Lower lobe of right lung (tissue), 2 donors: Measurements from ENCODE around the gene DCDC2. TPM values are rescaled to one million over a fixed set of nuclear protein-coding genes. Genes with fewer than 3 reads are reported as not detected.
A peak's percentile ranks its signal among the peaks of the same experiment; 100 is the strongest.

ENCODE experiments used
- ATAC-seq, 2 donors: fragments of 200-7000 bp; cut with Tn5 transposase; one replicate each; pipeline ENCODE4 v1.9.1; 2020 to 2022; ENCODE audit warnings: mild to moderate bottlenecking in 2 of 2, moderate library complexity in 2 of 2
- DNase-seq: peaks from one replicate; pipeline ENCODE4 v3.0.0-alpha.2; 2020
- H3K27ac ChIP-seq: fragments of 200-600 bp; one replicate; pipeline ENCODE4 v1.8.0; 2022
- H3K27me3 ChIP-seq: fragments of 200-600 bp; one replicate; pipeline ENCODE4 v1.8.0; 2022; ENCODE audit warnings: low read depth
- H3K36me3 ChIP-seq: fragments of 200-600 bp; one replicate; pipeline ENCODE4 v1.8.0; 2022; ENCODE audit warnings: mild to moderate bottlenecking
- H3K4me1 ChIP-seq: fragments of 200-600 bp; one replicate; pipeline ENCODE4 v1.8.0; 2022
- H3K4me3 ChIP-seq: fragments of 200-600 bp; one replicate; pipeline ENCODE4 v1.8.0; 2022; ENCODE audit warnings: mild to moderate bottlenecking
- H3K9me3 ChIP-seq: fragments of 200-600 bp; one replicate; pipeline ENCODE4 v1.8.0; 2022
- CTCF ChIP-seq: fragments of 200-600 bp; IDR thresholded peaks from one replicate; pipeline ENCODE4 v1.8.0; 2022; ENCODE audit warnings: antibody characterized with exemption, mild to moderate bottlenecking
- intact Hi-C: fragments of 100-400 bp; cut with DNase I; formaldehyde crosslinking; loops from one replicate; pipeline ENCODE4 v1.11.0; 2022
- total RNA-seq: library from RNA; stranded (reverse); fragmentation: NEBNext Ultra II Directional; extraction: Animal tissue kit (Norgen Biotek cat#: 25700); gene quantifications from one replicate; pipeline ENCODE4 v1.2.1, GENCODE V29; 2021
- donor health status: DM: no; HTN: yes; CAD: no; lungs with severe emphysema.

The DCDC2 gene
- total RNA-seq, 1 donor from 2014 or later = 5.6 TPM

DNA sequence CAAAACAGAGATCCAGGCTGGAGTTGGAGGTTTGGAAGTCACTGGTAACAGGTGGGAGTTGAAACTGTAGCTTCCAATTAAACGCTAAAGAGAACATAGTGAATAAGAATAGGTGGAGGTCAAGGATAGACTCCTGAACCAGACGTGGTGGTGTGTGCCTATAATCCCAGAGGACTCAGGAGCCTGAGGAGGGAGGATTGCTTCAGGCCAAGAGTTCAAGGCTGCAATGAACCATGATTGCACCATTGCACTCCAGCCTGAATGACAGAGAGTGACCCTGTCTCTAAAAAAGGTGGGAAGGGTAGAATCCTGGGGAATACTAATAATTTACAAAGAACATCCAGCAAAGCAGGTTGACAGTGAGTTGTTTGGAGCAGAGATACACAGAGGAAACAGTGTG is 218.2 kb downstream of the DCDC2 start:
- Histone ChIP-seq H3K4me3 (no peak overlapping the region), H3K9me3 (no peaks in the 10 kb centered on the region), H3K4me1 (no peaks in the 10 kb centered on the region), H3K27ac (no peak overlapping the region), H3K27me3 (no peaks in the 10 kb centered on the region), H3K36me3 (no peaks in the 10 kb centered on the region)
- ATAC-seq = no peak
- no peak for TF ChIP-seq CTCF
- intact Hi-C loops = no loop called here
- DNase-seq = no peak

DNA sequence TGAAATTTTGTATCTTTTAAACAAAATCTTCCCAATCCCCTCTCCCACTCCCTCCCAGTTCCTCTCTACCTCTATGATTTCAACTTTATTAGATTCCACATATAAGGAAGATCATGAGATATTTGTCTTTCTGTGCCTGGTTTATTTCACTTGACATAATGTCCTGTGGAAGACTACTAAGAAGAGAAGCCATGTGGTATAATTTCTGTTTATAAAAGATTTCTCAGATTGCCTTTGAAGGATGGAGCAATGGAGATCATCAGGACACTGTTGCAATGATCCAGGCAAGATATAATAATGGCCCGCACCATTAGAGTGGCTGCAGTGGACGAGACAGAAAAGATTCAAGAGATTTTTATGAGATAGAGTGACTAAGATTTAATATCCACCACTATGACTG is 218.8 kb downstream of the DCDC2 start:
- Histone ChIP-seq H3K36me3 (no peaks in the 10 kb centered on the region), H3K9me3 (no peaks in the 10 kb centered on the region), H3K4me1 (no peaks in the 10 kb centered on the region), H3K27ac (no peak overlapping the region), H3K27me3 (no peaks in the 10 kb centered on the region), H3K4me3 (no peak overlapping the region)
- intact Hi-C loops = no loop called here
- ATAC-seq (no peak), DNase-seq (no peak)
- no peak for TF ChIP-seq CTCF

DNA sequence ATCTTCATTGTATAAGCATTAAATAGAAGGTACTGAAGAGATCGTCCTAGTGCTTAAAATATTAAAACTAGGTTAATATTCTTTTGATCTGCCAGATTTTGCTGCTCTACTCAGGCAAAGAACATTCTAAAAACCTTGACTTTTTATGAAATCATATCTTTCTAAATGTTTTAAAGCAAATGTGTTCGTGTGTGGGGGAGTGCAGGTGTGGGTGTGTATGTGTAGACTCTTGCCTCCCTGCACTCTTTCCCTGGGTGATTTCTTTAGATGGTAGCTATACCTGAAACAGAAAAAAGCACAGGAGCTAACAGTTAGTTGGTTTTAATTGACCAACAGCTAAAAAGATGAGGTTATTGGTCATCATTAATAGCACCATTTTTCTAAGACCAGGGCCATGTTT is 226.1 kb downstream of the DCDC2 start:
- Histone ChIP-seq H3K4me3 (no peak overlapping the region), H3K9me3 (no peaks in the 10 kb centered on the region), H3K4me1 (no peaks in the 10 kb centered on the region), H3K36me3 (no peaks in the 10 kb centered on the region), H3K27me3 (no peaks in the 10 kb centered on the region), H3K27ac (no peak overlapping the region)
- no peak for TF ChIP-seq CTCF
- intact Hi-C loops = no loop called here
- no peak for DNase-seq
- ATAC-seq = no peak

DNA sequence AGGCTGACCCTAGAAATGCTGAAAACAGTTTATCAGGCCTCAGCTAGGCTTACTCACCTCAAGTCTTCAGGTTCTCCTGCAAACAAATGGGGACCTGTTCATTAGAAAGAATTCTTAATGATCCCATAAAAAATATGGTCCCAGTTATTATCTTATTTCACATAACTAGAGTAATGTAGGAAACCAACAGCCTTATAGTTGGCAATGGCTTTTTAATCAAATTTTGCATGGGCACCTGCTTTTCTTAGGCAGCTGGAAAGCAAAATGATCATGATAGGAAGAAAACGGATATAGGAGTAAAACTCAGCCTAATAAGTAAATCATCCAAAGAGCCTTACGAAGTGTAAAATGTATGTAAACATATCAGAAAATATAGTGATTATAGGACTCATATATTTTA is 230.5 kb downstream of the DCDC2 start:
- H3K27ac ChIP-seq = no peak overlapping the region
- intact Hi-C loops = no loop called here
- peaks cover 19% of the 10 kb centered on the region for H3K27me3 ChIP-seq
- TF ChIP-seq CTCF = no peak
- H3K4me3 ChIP-seq = no peak overlapping the region
- no peaks in the 10 kb centered on the region for H3K36me3 ChIP-seq
- DNase-seq (no peak), ATAC-seq (no peak)
- no peaks in the 10 kb centered on the region for H3K4me1 ChIP-seq
- no peaks in the 10 kb centered on the region for H3K9me3 ChIP-seq

DNA sequence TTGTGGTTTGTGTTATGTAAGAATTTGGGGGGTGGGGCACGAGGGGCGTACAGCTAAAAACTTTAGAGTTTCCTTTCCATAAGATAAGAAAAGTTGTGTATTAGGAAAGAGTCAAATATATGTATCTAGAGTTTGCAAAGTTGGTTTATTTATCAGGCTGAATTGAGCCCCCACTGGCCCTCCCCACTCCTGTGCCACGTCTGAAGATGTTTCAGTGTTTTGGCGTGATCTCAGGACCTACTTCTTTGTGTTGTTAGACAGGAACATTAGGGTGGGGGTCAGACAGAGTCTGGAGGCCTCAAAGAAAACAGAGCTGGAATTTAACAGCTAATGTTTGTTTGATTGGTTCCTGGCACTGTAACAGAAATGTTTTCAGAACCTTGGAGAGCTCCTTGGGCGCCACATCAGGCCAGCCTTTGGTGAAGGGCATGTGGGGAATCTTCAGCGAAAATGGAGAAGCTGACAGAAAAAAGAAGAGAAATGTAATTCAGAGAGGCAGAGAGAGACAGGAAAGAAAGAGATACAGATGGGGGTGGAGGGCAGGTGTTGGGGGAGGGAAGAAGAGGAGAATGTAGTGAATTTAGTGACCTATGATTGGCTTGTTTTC is 231.2 kb downstream of the DCDC2 start:
- Histone ChIP-seq H3K36me3 (no peaks in the 10 kb centered on the region), H3K4me3 (no peak overlapping the region), H3K27ac (no peak overlapping the region), H3K27me3 (peaks cover 19% of the 10 kb centered on the region), H3K9me3 (no peaks in the 10 kb centered on the region), H3K4me1 (no peaks in the 10 kb centered on the region)
- no peak for TF ChIP-seq CTCF
- ATAC-seq (peak in 1 of 2 donors; percentile 41), DNase-seq (no peak)
- intact Hi-C loops = no loop called here

- Histone ChIP-seq H3K4me1 (no peaks in the 10 kb centered on the region), H3K9me3 (no peaks in the 10 kb centered on the region), H3K27me3 (peaks cover 19% of the 10 kb centered on the region), H3K27ac (no peak within 1 kb of the TSS), H3K36me3 (no peaks in the 10 kb centered on the region), H3K4me3 (no peak within 1 kb of the TSS)
- ATAC-seq (no peak), DNase-seq (no peak)
- TF ChIP-seq CTCF = no peak
- intact Hi-C loops = no loop called here
Observed at GRCh38 chr6:24125980-24126379, 231.9 kb downstream of the DCDC2 start, which contains the start of gene NRSN1. TSS of gene NRSN1 (plus strand) at chr6:24126215. CDS start at chr6:24134328, 8,113 bp downstream.
